ENCODE measurements around the gene PLA2G2E. TPM values are rescaled to one million over a fixed set of nuclear protein-coding genes. Genes with fewer than 3 reads are reported as not detected.
"Not testable (repeated sequence)": the region's sequence is repeated elsewhere in the genome, so short reads cannot be mapped to it uniquely, and the experiment has no call there.

PLA2G2E gene
- total RNA-seq, 1 donor from 2014 or later: not detected

GRCh38 chr1:19927130-19927421, 3.7 kb upstream of the PLA2G2E start:
- not testable (repeated sequence) for DNase-seq

- no peak for DNase-seq
These were observed 3.1 kb upstream of the PLA2G2E start for GRCh38 chr1:19926296-19927129.

- DNase-seq: no peak
These were observed 2.1 kb upstream of the PLA2G2E start for GRCh38 chr1:19925342-19926070.

- no peak for DNase-seq
These were observed 533 bp upstream of the PLA2G2E start for GRCh38 chr1:19923953-19924346.

GRCh38 chr1:19922015-19922688, 1.3 kb downstream of the PLA2G2E start:
- no peak for DNase-seq

- DNase-seq: no peak
These were observed 2.1 kb downstream of the PLA2G2E start for GRCh38 chr1:19921310-19921709.

- DNase-seq: no peak
These were observed 3.2 kb downstream of the PLA2G2E start for GRCh38 chr1:19920132-19920710.

GRCh38 chr1:19918057-19918456, 5.4 kb downstream of the PLA2G2E start:
- peak; percentile 75 for DNase-seq

GRCh38 chr1:19910650-19911049, 12.8 kb downstream of the PLA2G2E start:
- no peak for DNase-seq

- DNase-seq: no peak
These were observed 13.4 kb downstream of the PLA2G2E start for GRCh38 chr1:19909971-19910370.

GRCh38 chr1:19909392-19909791, 14.0 kb downstream of the PLA2G2E start:
- no peak for DNase-seq

GRCh38 chr1:19907456-19907855, 16.0 kb downstream of the PLA2G2E start:
- no peak for DNase-seq

GRCh38 chr1:19903621-19904020, 19.8 kb downstream of the PLA2G2E start:
- DNase-seq: no peak

GRCh38 chr1:19901653-19902052, 21.8 kb downstream of the PLA2G2E start:
- no peak for DNase-seq

- no peak for DNase-seq
These were observed 29.2 kb downstream of the PLA2G2E start for GRCh38 chr1:19894218-19894617.

GRCh38 chr1:19893687-19894086, 29.7 kb downstream of the PLA2G2E start:
- no peak for DNase-seq

- no peak for DNase-seq
These were observed 30.7 kb downstream of the PLA2G2E start for GRCh38 chr1:19892628-19893168.

GRCh38 chr1:19892129-19892528, 31.3 kb downstream of the PLA2G2E start:
- no peak for DNase-seq

GRCh38 chr1:19889656-19890055, 33.8 kb downstream of the PLA2G2E start:
- no peak for DNase-seq

- DNase-seq: no peak
These were observed 35.3 kb downstream of the PLA2G2E start for GRCh38 chr1:19888112-19888511.

- DNase-seq: no peak
These were observed 37.6 kb downstream of the PLA2G2E start for GRCh38 chr1:19885821-19886220.

GRCh38 chr1:19884312-19884711, 39.1 kb downstream of the PLA2G2E start:
- no peak for DNase-seq

Data from skin of body (tissue), 2 donors.